Fibroblast of peridontal ligament (primary cell): Measurements from ENCODE around the gene TSPAN11.

Experiments used
- DNase-seq: peaks from one replicate; pipeline ENCODE4 v3.0.0-alpha.2; 2010; ENCODE audit errors: extremely low read depth

TSPAN11 gene

GRCh38 chr12:30911207-30911606, 15.3 kb upstream of the TSPAN11 start:
- no peak for DNase-seq

- no peak for DNase-seq
Observed at GRCh38 chr12:30913323-30913722, 13.2 kb upstream of the TSPAN11 start.

GRCh38 chr12:30914986-30915591, 11.5 kb upstream of the TSPAN11 start:
- DNase-seq, result no peak

GRCh38 chr12:30923057-30923456, 3.5 kb upstream of the TSPAN11 start:
- no peak for DNase-seq

- no peak for DNase-seq
Observed at GRCh38 chr12:30925607-30926242, 823 bp upstream of the TSPAN11 start.

GRCh38 chr12:30927222-30927611, 669 bp downstream of the TSPAN11 start:
- no peak for DNase-seq

- DNase-seq, result no peak
Observed at GRCh38 chr12:30928356-30929244, 2.1 kb downstream of the TSPAN11 start.

- no peak for DNase-seq
Observed at GRCh38 chr12:30930238-30930637, 3.7 kb downstream of the TSPAN11 start.

- no peak for DNase-seq
Observed at GRCh38 chr12:30930641-30931040, 4.1 kb downstream of the TSPAN11 start.

- no peak for DNase-seq
Observed at GRCh38 chr12:30932881-30933280, 6.3 kb downstream of the TSPAN11 start.

- DNase-seq, result no peak
Observed at GRCh38 chr12:30934811-30935210, 8.3 kb downstream of the TSPAN11 start.

GRCh38 chr12:30936036-30936435, 9.5 kb downstream of the TSPAN11 start:
- peak; percentile 27 for DNase-seq

- DNase-seq, result no peak
Observed at GRCh38 chr12:30939234-30939633, 12.7 kb downstream of the TSPAN11 start.

- no peak for DNase-seq
Observed at GRCh38 chr12:30942486-30942885, 15.9 kb downstream of the TSPAN11 start.

GRCh38 chr12:30942936-30943335, 16.4 kb downstream of the TSPAN11 start:
- no peak for DNase-seq

GRCh38 chr12:30945443-30946164, 19.1 kb downstream of the TSPAN11 start:
- no peak for DNase-seq

GRCh38 chr12:30952015-30952414, 25.5 kb downstream of the TSPAN11 start:
- no peak for DNase-seq

GRCh38 chr12:30953257-30953656, 26.7 kb downstream of the TSPAN11 start:
- no peak for DNase-seq

- DNase-seq, result no peak
Observed at GRCh38 chr12:30953951-30954751, 27.6 kb downstream of the TSPAN11 start.

GRCh38 chr12:30955214-30955613, 28.7 kb downstream of the TSPAN11 start:
- DNase-seq, result no peak

- DNase-seq, result no peak
Observed at GRCh38 chr12:30959110-30959710, 32.7 kb downstream of the TSPAN11 start.
